Mesendoderm (in vitro differentiated cells): ENCODE results near the gene PARP15.

Source experiments
- DNase-seq: peaks from one replicate; pipeline ENCODE4 v3.0.0; 2013
- H2AK5ac ChIP-seq: 2 replicates; pipeline ENCODE4 v1.6.1; 2013; ENCODE audit warnings: low read length, inconsistent platforms
- H2BK120ac ChIP-seq: 2 replicates; pipeline ENCODE4 v1.6.1; 2013; ENCODE audit warnings: low read depth, mild to moderate bottlenecking, low read length, moderate library complexity, mixed read lengths
- H2BK15ac ChIP-seq: replicated peaks from 2 replicates; pipeline ENCODE4 v1.6.1; 2013; ENCODE audit warnings: low read depth, mild to moderate bottlenecking, moderate library complexity
- H2BK5ac ChIP-seq: 2 replicates; pipeline ENCODE4 v1.6.1; 2013; ENCODE audit warnings: low read length, inconsistent platforms
- H3K18ac ChIP-seq: 2 replicates; pipeline ENCODE4 v1.6.1; 2013; ENCODE audit warnings: mild to moderate bottlenecking, low read length, mixed read lengths
- H3K23ac ChIP-seq: one replicate; pipeline ENCODE4 v1.6.1; 2013; ENCODE audit warnings: low read length
- H3K27ac ChIP-seq: 2 replicates; pipeline ENCODE4 v1.5.1; 2013; ENCODE audit warnings: low read depth, mild to moderate bottlenecking, inconsistent platforms, low read length, moderate library complexity
- H3K27me3 ChIP-seq: 2 replicates; pipeline ENCODE4 v1.6.1; 2013; ENCODE audit warnings: low read length, control low read depth, mild to moderate bottlenecking, inconsistent platforms; ENCODE audit not compliant: insufficient read depth, poor library complexity
- H3K36me3 ChIP-seq: 2 replicates; pipeline ENCODE4 v1.6.1; 2013; ENCODE audit warnings: low read length, inconsistent platforms; ENCODE audit not compliant: control insufficient read depth, insufficient read depth
- H3K4ac ChIP-seq: one replicate; pipeline ENCODE4 v1.6.1; 2013; ENCODE audit warnings: low read depth, mild to moderate bottlenecking, low read length, moderate library complexity
- H3K4me1 ChIP-seq: 2 replicates; pipeline ENCODE4 v1.6.1; 2013; ENCODE audit warnings: low read depth, low read length, inconsistent platforms; ENCODE audit not compliant: control insufficient read depth
- H3K4me2 ChIP-seq: 2 replicates; pipeline ENCODE4 v1.6.1; 2013; ENCODE audit warnings: low read length
- H3K4me3 ChIP-seq: 2 replicates; pipeline ENCODE4 v1.5.1; 2013; ENCODE audit warnings: mild to moderate bottlenecking, low read length
- H3K56ac ChIP-seq: one replicate; pipeline ENCODE4 v1.6.1; 2013; ENCODE audit warnings: low read length
- H3K79me1 ChIP-seq: 2 replicates; pipeline ENCODE4 v1.6.1; 2013; ENCODE audit warnings: low read length, inconsistent platforms
- H3K79me2 ChIP-seq: 2 replicates; pipeline ENCODE4 v1.6.1; 2013; ENCODE audit warnings: mild to moderate bottlenecking, low read length; ENCODE audit not compliant: control insufficient read depth, insufficient read depth
- H3K9ac ChIP-seq: 2 replicates; pipeline ENCODE4 v1.6.1; 2013; ENCODE audit warnings: low read length, inconsistent platforms
- H4K5ac ChIP-seq: one replicate; pipeline ENCODE4 v1.6.1; 2013; ENCODE audit warnings: low read length
- H4K8ac ChIP-seq: one replicate; pipeline ENCODE4 v1.6.1; 2013; ENCODE audit warnings: low read depth, mild to moderate bottlenecking, control low read depth, low read length, moderate library complexity
- WGBS: extraction: QIAGEN DNeasy Blood & Tissue Kit; methylation state at CpG from one replicate; pipeline ENCODE4 v1.1.7; 2013; ENCODE audit warnings: low lambda C conversion rate, missing lambda C conversion rate; ENCODE audit not compliant: insufficient coverage; ENCODE audit errors: extremely low coverage; 5-methylcytosine and 5-hydroxymethylcytosine counted together

The PARP15 gene

GRCh38 chr3:122572940-122573412 is 4.5 kb upstream of the PARP15 start:
- H2BK120ac ChIP-seq = no peak overlapping the region
- no peak overlapping the region for H2BK15ac ChIP-seq
- H2BK5ac ChIP-seq = no peak overlapping the region
- no peaks in the 10 kb centered on the region for H3K36me3 ChIP-seq
- H3K4ac ChIP-seq = no peak overlapping the region
- no peak overlapping the region for H2AK5ac ChIP-seq
- DNase-seq = peak; percentile 71
- no peak overlapping the region for H3K18ac ChIP-seq
- no peak overlapping the region for H3K27ac ChIP-seq
- no peak overlapping the region for H3K4me2 ChIP-seq
- H4K5ac ChIP-seq = no peak overlapping the region
- H3K4me3 ChIP-seq = no peak overlapping the region
- no peak overlapping the region for H3K56ac ChIP-seq
- no peak overlapping the region for H4K8ac ChIP-seq
- no peaks in the 10 kb centered on the region for H3K4me1 ChIP-seq
- WGBS = no CpG with 5 or more reads among the region's 3 CpGs
- H3K9ac ChIP-seq = no peak overlapping the region
- no peaks in the 10 kb centered on the region for H3K79me1 ChIP-seq
- no peaks in the 10 kb centered on the region for H3K27me3 ChIP-seq
- no peak overlapping the region for H3K23ac ChIP-seq
- no peaks in the 10 kb centered on the region for H3K79me2 ChIP-seq

GRCh38 chr3:122576174-122576940 is 1.1 kb upstream of the PARP15 start:
- Histone ChIP-seq H4K8ac (no peak overlapping the region), H4K5ac (no peak overlapping the region), H3K27ac (no peak overlapping the region), H3K79me2 (no peaks in the 10 kb centered on the region), H3K56ac (no peak overlapping the region), H3K27me3 (no peaks in the 10 kb centered on the region), H3K23ac (no peak overlapping the region), H2BK5ac (no peak overlapping the region), H3K4me1 (no peaks in the 10 kb centered on the region), H2BK15ac (no peak overlapping the region), H3K4ac (no peak overlapping the region), H3K79me1 (no peaks in the 10 kb centered on the region), H2BK120ac (no peak overlapping the region), H3K4me2 (no peak overlapping the region), H3K36me3 (no peaks in the 10 kb centered on the region), H3K18ac (no peak overlapping the region), H2AK5ac (no peak overlapping the region), H3K4me3 (no peak overlapping the region), H3K9ac (no peak overlapping the region)
- WGBS = 100% methylated on average over 1 of the region's 8 CpGs
- no peak for DNase-seq

GRCh38 chr3:122578069-122578740 is 755 bp downstream of the PARP15 start:
- WGBS = no CpG with 5 or more reads among the region's 5 CpGs
- Histone ChIP-seq H4K8ac (no peak overlapping the region), H3K79me1 (no peaks in the 10 kb centered on the region), H4K5ac (no peak overlapping the region), H3K27ac (no peak overlapping the region), H3K36me3 (no peaks in the 10 kb centered on the region), H3K18ac (no peak overlapping the region), H2BK15ac (no peak overlapping the region), H3K4me2 (no peak overlapping the region), H3K4me1 (no peaks in the 10 kb centered on the region), H3K4me3 (no peak overlapping the region), H2BK5ac (no peak overlapping the region), H3K9ac (no peak overlapping the region), H2AK5ac (no peak overlapping the region), H3K79me2 (no peaks in the 10 kb centered on the region), H3K4ac (no peak overlapping the region), H2BK120ac (no peak overlapping the region), H3K23ac (no peak overlapping the region), H3K56ac (no peak overlapping the region), H3K27me3 (no peaks in the 10 kb centered on the region)
- DNase-seq = no peak

GRCh38 chr3:122580470-122580869 is 3.0 kb downstream of the PARP15 start:
- Histone ChIP-seq H3K56ac (no peak overlapping the region), H3K79me2 (no peaks in the 10 kb centered on the region), H3K36me3 (no peaks in the 10 kb centered on the region), H3K27ac (no peak overlapping the region), H3K79me1 (no peaks in the 10 kb centered on the region), H3K4me2 (no peak overlapping the region), H2AK5ac (no peak overlapping the region), H3K4ac (no peak overlapping the region), H4K5ac (no peak overlapping the region), H3K4me3 (no peak overlapping the region), H3K18ac (no peak overlapping the region), H3K23ac (no peak overlapping the region), H2BK5ac (no peak overlapping the region), H2BK120ac (no peak overlapping the region), H3K27me3 (no peaks in the 10 kb centered on the region), H2BK15ac (no peak overlapping the region), H3K4me1 (no peaks in the 10 kb centered on the region), H4K8ac (no peak overlapping the region), H3K9ac (no peak overlapping the region)
- no CpG with 5 or more reads among the region's 3 CpGs for WGBS
- no peak for DNase-seq

GRCh38 chr3:122581622-122582021 is 4.2 kb downstream of the PARP15 start:
- Histone ChIP-seq H3K79me2 (no peaks in the 10 kb centered on the region), H3K4me1 (no peaks in the 10 kb centered on the region), H2BK120ac (no peak overlapping the region), H3K36me3 (no peaks in the 10 kb centered on the region), H3K18ac (no peak overlapping the region), H3K27ac (no peak overlapping the region), H3K56ac (no peak overlapping the region), H4K8ac (no peak overlapping the region), H2BK5ac (no peak overlapping the region), H3K79me1 (no peaks in the 10 kb centered on the region), H3K9ac (no peak overlapping the region), H3K23ac (no peak overlapping the region), H3K4me2 (no peak overlapping the region), H3K27me3 (no peaks in the 10 kb centered on the region), H4K5ac (no peak overlapping the region), H2AK5ac (no peak overlapping the region), H3K4ac (no peak overlapping the region), H2BK15ac (no peak overlapping the region), H3K4me3 (no peak overlapping the region)
- WGBS = no CpG with 5 or more reads among the region's 2 CpGs
- no peak for DNase-seq
